ENCODE results near the gene MAFG.
"Not testable (repeated sequence)": the region's sequence is repeated elsewhere in the genome, so short reads cannot be mapped to it uniquely, and the experiment has no call there.

Gene MAFG

GRCh38 chr17:81957691-81958432 lies 30.3 kb upstream of the MAFG start:
- DNase-seq, result no peak

DNA sequence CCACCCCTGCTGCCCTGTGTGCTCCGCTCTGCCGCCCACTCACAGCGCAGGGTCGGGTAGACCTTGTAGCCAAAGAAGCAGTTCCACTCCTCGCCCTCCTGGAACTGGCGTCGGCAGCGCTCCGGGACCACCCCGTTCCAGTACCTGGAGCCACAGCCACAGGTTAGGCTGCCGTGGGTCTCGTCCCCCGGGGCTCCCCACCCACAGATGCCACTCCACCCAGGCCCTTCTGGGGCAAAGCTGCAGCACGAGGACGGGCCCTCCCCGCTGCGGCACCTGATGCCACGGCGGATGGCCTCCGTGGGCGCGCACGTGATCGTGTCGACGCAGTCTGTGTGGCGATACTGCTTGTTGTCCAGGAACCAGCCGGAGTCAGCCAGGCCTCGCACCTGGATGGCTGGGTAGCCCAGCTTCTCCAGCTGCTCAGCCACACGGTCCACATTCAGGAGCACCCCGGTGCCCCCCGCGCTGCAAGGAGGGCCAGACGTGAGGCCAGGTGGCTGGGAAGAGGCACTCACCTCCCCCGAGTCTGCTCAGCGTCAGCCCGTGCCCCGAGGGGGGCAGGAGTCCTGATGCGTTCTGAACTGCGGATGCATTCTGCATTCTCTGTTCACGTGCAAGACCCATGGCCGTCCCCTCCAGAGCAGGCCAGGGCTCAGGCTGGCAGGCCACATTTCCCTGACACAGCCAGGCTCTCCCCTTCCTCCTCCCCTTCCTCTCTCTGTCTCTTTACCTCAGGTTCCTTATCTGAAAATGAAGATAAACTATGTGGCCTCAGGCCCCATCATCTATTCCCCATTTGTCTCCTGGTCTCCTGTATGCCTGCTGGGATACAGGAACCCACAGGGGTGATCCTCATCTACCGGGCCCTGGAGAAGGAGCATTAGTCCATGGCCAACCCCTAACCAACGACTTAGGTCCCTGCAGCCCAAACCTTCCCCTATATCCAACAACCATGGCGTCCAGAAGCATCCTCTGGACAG lies 29.4 kb upstream of the MAFG start:
- DNase-seq, result no peak

GRCh38 chr17:81955756-81956544 lies 28.4 kb upstream of the MAFG start:
- DNase-seq, result no peak

DNA sequence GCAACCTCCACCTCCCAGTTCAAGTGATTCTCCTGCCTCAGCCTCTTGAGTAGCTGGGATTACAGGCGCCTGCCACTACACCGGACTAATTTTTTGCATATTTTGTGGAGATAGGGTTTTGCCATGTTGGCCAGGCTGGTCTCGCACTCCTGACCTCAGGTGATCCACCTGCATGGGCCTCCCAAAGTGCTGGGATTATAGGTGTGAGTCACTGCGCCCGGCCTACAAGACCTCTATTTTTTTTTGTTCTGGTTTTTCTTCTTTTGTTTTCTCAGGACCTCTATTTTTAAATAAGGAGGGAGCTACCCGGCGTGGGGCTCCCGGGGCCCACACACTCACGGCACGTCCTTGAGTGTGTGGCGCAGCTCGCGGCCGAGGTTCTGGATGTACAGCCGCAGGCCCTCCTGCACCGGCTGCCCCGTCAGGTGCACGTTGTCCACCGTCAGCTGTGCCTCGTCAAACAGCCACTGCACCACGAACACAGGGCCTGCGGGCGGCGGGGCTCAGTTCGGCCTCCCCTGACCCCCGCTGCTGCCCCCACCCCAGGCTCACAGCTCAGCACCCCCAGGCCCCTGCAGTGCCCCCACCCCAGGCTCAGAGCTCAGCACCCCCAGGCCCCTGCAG lies 27.6 kb upstream of the MAFG start:
- no peak for DNase-seq

- DNase-seq, result no peak
Observed at GRCh38 chr17:81954131-81955057, 26.9 kb upstream of the MAFG start.

- DNase-seq, result not testable (repeated sequence)
Observed at GRCh38 chr17:81953443-81953842, 25.9 kb upstream of the MAFG start.

GRCh38 chr17:81952792-81953228 lies 25.3 kb upstream of the MAFG start:
- no peak for DNase-seq

GRCh38 chr17:81951785-81952684 lies 24.5 kb upstream of the MAFG start:
- no peak for DNase-seq

GRCh38 chr17:81950501-81950900 lies 23.0 kb upstream of the MAFG start:
- no peak for DNase-seq

- DNase-seq, result no peak
Observed at GRCh38 chr17:81948635-81949378, 21.3 kb upstream of the MAFG start.

DNA sequence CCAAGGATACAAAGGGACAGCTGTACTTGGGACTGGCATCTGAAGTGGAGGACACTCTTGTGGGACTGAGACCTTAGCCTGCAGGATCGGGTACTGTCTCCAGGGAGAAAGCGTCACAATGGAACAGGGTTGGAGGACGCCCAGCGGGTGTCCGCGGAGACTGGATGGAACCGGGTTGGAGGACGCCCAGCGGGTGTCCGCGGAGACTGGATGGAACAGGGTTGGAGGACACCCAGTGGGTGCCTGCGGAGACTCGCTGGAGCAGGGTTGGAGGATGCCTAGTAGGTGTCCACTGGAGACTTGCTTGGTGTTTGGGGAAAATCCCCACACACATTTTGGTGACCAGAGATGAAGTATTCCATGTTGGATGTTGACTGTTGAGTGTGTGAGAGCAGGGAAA lies 19.7 kb upstream of the MAFG start, which contains the start of gene MYADML2:
TSS of gene MYADML2 (minus strand) at position 45 of the 400 bp plus-strand sequence. CDS start 5,492 bp downstream, outside the sequence.
- DNase-seq, result no peak

GRCh38 chr17:81944858-81945257 lies 17.3 kb upstream of the MAFG start:
- DNase-seq, result no peak

GRCh38 chr17:81942167-81942553 lies 14.6 kb upstream of the MAFG start:
- DNase-seq, result no peak

DNA sequence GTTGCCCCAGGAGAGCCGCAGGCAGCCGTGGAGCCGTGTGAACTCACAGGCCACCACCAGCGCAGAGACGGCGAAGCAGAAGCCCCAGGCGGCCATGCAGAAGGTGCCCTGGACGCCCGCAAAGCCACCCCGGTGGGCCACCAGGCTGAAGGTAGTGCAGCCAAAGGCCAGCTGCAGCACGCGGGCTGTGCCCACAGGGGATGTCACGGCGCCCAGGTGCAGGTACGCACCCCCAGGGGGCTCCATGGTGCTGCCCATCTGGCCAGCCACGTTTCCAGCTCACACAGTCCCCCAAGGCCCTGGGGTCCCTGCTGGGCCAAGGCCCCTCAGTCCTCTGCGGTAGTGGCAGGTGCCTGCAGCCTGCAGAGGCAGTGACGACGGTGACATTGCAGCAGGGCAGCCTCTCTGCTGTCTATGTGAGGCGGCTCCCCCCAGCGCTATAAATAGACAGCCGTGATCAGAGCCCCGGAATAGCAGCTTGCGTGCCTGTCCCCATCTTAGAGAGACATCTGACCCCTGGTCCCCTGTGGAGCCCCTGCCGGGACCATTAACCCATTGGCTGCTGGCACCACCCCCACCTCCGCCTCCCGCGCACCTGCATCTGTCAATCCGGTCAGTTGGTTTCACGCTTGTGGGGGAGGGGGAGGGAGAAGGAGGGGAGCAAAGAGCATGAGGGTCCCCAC lies 14.1 kb upstream of the MAFG start:
- DNase-seq, result no peak

DNA sequence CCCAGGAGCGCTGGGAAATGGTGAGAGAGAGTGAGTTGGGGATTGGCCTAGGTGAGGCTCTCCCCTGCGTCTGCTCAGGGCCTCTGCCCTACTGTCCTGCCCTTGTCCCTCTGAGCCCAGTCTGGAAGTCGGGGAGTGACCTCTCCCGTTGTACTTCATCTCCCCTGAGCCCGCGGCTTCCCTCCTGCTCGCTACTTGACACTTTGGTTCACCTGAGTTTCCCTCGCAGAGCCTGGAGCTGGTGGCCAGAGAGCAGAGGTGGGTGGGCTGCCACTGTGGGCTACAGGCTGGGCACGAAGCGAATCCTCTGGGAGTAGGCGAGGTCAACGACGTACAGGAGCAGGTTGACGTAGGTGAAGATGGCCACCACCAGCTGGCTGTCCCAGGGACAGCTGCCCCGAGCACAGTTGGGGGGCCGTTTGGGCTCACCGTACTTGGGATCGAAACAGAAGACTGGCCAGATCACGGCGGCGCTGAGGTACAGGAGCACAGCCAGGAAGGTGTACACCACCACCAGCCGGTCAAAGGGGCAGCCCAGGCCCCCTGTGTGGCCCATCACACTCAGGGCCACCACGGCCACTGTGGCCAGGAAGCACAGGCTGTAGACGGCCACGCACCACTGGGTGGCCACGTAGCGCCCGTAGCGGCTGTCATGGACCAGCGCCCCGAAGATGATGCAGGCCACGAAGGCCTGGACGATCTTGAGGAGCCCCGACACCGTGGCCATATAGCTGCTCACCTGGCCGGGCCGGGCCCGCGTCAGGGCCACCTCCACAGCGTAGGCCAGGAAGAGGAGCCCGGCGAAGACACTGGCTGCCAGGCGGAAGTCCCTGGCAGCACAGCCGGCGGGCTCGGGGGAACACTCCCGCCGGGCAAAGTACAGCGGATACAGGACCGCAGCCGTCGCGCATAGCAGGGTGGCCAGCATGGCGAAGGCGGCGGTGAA lies 13.3 kb upstream of the MAFG start:
- DNase-seq, result no peak

DNA sequence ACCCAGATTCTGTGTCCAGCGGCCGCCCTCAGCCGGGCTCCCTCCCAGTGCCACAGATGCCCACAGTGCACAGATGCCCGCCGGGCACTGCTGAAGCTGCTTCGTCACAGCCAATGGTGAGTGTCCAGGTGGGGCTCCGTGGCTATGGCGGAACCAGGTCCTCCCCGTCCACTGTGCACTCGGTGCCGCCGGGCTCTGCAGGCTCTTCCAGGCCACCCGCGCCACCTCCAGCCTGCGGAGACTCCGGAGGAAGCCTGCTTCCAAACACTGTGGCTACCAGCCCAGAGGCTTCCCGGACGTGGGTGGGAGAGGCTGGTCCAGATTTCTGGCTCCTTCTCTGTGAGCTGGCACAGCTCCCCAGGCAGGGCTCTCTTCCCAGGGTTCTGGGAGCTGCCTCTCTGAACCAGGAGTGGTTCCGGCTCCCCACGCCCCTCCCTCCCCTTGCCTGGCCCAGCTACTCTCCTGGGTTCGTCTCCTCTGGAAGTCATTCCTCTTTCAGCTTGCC lies 12.4 kb upstream of the MAFG start:
- no peak for DNase-seq

DNA sequence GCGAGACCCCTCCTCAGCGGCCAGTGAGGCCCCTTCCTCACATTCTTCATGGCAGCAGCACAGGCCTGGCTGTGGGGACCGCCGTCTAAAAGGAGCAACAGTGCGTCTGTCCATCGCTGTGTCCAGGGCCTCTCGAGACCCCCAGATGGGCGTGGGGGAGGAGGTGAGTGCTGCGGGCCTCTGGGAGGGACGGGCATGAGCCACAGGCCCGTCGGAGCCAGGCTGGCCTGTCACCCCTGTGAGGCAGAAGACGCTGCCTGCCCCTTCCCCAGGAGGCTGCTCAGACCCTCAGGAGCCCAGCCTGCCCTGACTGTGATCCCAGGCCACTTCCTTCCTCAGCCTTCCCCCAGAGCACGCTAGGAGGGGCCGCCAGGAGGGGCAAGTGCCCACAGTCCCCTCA lies 11.7 kb upstream of the MAFG start:
- no peak for DNase-seq

- no peak for DNase-seq
Observed at GRCh38 chr17:81935709-81936084, 8.2 kb upstream of the MAFG start.
